Left colon (tissue), 2 donors: Measurements from ENCODE around the gene MLLT11. TPM values are rescaled to one million over a fixed set of nuclear protein-coding genes. Genes with fewer than 3 reads are reported as not detected.

ENCODE experiments used
- ATAC-seq: fragments of 200-7000 bp; cut with Tn5 transposase; one replicate; pipeline ENCODE4 v1.9.1; 2020; ENCODE audit warnings: mild to moderate bottlenecking, moderate library complexity
- DNase-seq, 2 donors: peaks; one replicate each; pipeline ENCODE4 v3.0.0-alpha.2; 2020
- intact Hi-C, 2 donors: fragments of 100-400 bp; cut with DNase I in 1 of 2; cut with micrococcal nuclease in 1 of 2; formaldehyde crosslinking; loops; one replicate each; pipeline versions ENCODE4 v1.11.2 to v1.14.0; 2022; cut with DNase I, micrococcal nuclease
- total RNA-seq, 2 donors: library from RNA; stranded (reverse); fragmentation: NEBNext Ultra II Directional; extraction: Animal tissue kit (Norgen Biotek cat#: 25700); gene quantifications; one replicate each; pipeline ENCODE4 v1.2.1, GENCODE V29; 2021
- donor health status: DM: no; HTN: no; CAD: no.
- donor health status: DM: yes; HTN: yes; CAD: no.

MLLT11 gene
- total RNA-seq, 2 donors from 2014 or later, result 0.21 to 0.81 TPM

DNA sequence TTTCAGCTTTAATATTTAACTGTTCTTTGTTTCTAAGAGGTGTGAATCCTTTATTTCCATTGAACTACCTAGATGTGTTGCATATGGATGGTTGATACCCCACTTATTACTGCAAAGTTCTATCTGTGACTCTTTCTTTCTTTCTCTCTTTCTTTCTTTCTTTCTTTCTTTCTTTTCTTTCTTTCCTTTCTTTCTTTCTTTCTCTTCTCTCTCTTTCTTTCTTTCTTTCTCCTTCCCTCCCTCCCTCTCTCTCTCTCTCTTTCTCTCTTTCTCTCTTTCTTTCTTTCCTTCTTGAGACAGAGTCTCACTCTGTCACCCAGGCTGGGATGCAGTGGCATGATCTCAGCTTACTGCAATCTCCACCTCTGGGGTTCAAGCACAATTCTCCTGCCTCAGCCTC is 44.4 kb downstream of the MLLT11 start:
- ATAC-seq, result no peak
- intact Hi-C loops, result loop anchor here in 1 of 2 donors (10.0 kb wide), 1 partner anchor 50 kb away; the partner anchor contains the start of gene TNFAIP8L2

DNA sequence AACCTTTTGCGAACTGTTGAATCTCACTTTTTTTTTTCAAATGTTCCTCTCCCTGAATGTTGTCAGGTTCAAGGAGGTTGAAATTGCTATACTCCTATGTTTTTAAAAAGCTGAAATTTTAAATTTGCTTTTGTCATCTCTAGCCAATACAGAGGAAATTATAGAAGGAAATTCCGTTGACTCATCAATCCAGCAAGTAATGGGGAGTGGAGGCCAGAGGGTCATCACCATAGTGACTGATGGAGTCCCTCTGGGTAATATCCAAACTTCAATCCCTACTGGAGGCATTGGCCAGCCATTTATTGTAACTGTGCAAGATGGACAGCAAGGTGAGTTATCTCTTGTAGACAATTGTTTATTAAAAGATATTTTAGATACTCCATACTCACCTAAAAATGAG is 46.7 kb downstream of the MLLT11 start:
- intact Hi-C loops, result loop anchor here in 1 of 2 donors (10.0 kb wide), 1 partner anchor 48 kb away; the partner anchor contains the start of gene TNFAIP8L2
- ATAC-seq (no peak), DNase-seq (no peak)

More for the DNA sequence above, 44.4 kb downstream of the MLLT11 start:
- no peak for DNase-seq

DNA sequence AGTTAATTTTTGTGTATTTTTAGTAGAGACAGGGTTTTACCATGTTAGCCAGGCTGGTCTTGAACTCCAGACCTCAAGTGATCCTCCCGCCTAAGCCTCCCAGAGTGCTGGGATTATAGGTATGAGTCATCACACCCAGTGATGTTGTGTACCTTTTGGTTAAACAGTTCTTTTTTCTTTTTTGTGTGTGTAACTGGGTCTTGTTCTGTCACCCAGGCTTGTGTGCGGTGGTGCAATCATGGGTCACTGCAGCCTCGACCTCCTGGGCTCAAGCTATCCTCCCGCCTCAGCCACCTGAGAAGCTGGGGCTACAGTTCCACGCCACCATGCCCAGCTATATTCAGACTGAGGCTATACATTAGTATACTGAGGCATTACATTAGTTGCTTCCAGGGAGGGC is 48.1 kb downstream of the MLLT11 start:
- no peak for DNase-seq
- intact Hi-C loops, result loop anchor here in 1 of 2 donors (10.0 kb wide), 1 partner anchor 46 kb away; the partner anchor contains the start of gene TNFAIP8L2
- ATAC-seq, result no peak

DNA sequence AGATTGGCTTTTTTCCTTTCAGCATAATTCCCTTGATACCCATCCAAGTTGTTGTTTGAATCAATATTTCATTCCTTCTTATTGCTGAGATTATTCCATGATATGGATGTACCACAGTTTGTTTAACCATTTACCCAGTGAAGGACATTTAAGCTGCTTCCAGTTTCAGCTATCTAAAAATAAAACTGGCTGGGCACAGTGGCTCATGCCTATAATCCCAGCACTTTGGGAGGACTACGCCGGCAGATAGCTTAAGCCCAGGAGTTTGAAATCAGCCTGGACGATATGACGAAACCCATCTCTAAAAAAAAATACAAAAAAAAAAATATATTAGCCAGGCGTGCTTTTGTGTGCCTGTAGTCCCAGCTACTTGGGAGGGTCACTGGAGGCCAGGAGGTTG is 53.7 kb downstream of the MLLT11 start:
- DNase-seq (no peak), ATAC-seq (no peak)
- intact Hi-C loops, result no loop called here

Other genes starting within 250 kb of the MLLT11 start
- 10 to 100 TPM; 36.9 to 43.1 TPM for gene ARNT, start 183.8 kb upstream of the MLLT11 start, total RNA-seq
- gene CTXND2, start 173.3 kb upstream of the MLLT11 start, total RNA-seq, result not detected
- 10 to 100 TPM; 35.7 to 38.9 TPM for gene SETDB1, start 134.0 kb upstream of the MLLT11 start, total RNA-seq
- gene CERS2, start 85.6 kb upstream of the MLLT11 start, total RNA-seq, result 100 to 1,000 TPM; 179 to 205 TPM
- gene ANXA9, start 78.1 kb upstream of the MLLT11 start, total RNA-seq, result not detected
- 10 to 100 TPM; 43.5 to 50.4 TPM for gene MINDY1, start 53.5 kb upstream of the MLLT11 start, total RNA-seq
- gene PRUNE1, start 51.9 kb upstream of the MLLT11 start, total RNA-seq, result 10 to 100 TPM; 18.9 to 19.0 TPM
- under 1 TPM; 0.61 to 0.75 TPM for gene BNIPL, start 23.8 kb upstream of the MLLT11 start, total RNA-seq
- gene C1orf56, start 12.6 kb upstream of the MLLT11 start, total RNA-seq, result 1 to 10 TPM; 3.0 to 4.1 TPM
- 10 to 100 TPM; 65.5 to 74.4 TPM for gene CDC42SE1, start 775 bp upstream of the MLLT11 start, total RNA-seq
- 10 to 100 TPM; 14.7 to 15.8 TPM for gene GABPB2, start 10.4 kb downstream of the MLLT11 start, total RNA-seq
- gene SEMA6C, start 86.2 kb downstream of the MLLT11 start, total RNA-seq, result 1 to 10 TPM; 2.7 to 2.8 TPM
- gene TNFAIP8L2, start 96.3 kb downstream of the MLLT11 start, total RNA-seq, result 1 to 10 TPM in 1 of 2 donors, under 1 TPM in 1; 0.40 to 2.8 TPM
- gene LYSMD1, start 105.5 kb downstream of the MLLT11 start, total RNA-seq, result 1 to 10 TPM; 6.8 to 9.2 TPM
- 10 to 100 TPM; 22.6 to 26.2 TPM for gene SCNM1, start 105.7 kb downstream of the MLLT11 start, total RNA-seq
- 1 to 10 TPM; 1.2 to 1.6 TPM for gene TMOD4, start 115.6 kb downstream of the MLLT11 start, total RNA-seq
- 10 to 100 TPM; 34.4 TPM for gene VPS72, start 129.8 kb downstream of the MLLT11 start, total RNA-seq
- gene PIP5K1A, start 138.2 kb downstream of the MLLT11 start, total RNA-seq, result 10 to 100 TPM; 36.2 to 49.3 TPM
- gene PSMD4, start 194.3 kb downstream of the MLLT11 start, total RNA-seq, result 100 to 1,000 TPM; 103 to 105 TPM
- gene ZNF687, start 221.9 kb downstream of the MLLT11 start, total RNA-seq, result 10 to 100 TPM; 22.0 to 27.7 TPM